Gastroesophageal sphincter (tissue), 4 donors: Measurements from ENCODE around the gene PITX1. TPM values are rescaled to one million over a fixed set of nuclear protein-coding genes. Genes with fewer than 3 reads are reported as not detected.

ENCODE experiments used
- ATAC-seq: fragments of 150-250 bp; one replicate; pipeline ENCODE4 v1.9.1; 2016; ENCODE audit warnings: mild to moderate bottlenecking, moderate library complexity
- H3K27ac ChIP-seq, 4 donors: fragments of 200-600 bp; sonication (generic) in 3 of 4; 1 replicate in 3 of 4; 2 replicates in 1 of 4; pipeline ENCODE4 v1.5.1; 2016 to 2019
- H3K27me3 ChIP-seq: fragments of 200-600 bp; sonication (generic); one replicate; pipeline ENCODE4 v1.5.1; 2019
- H3K36me3 ChIP-seq, 2 donors: fragments of 200-600 bp; sonication (generic); one replicate each; pipeline ENCODE4 v1.5.1; 2019; ENCODE audit warnings: control low read depth in 1 of 2
- H3K4me1 ChIP-seq, 3 donors: fragments of 200-600 bp; sonication (generic); 1 replicate in 2 of 3; 2 replicates in 1 of 3; pipeline ENCODE4 v1.5.1; 2016 to 2019; ENCODE audit warnings: control low read depth in 2 of 3
- H3K4me3 ChIP-seq, 2 donors: fragments of 200-600 bp; sonication (generic); one replicate each; pipeline ENCODE4 v1.5.1; 2019; ENCODE audit warnings: mild to moderate bottlenecking in 1 of 2, moderate library complexity in 1 of 2
- H3K9me3 ChIP-seq, 3 donors: fragments of 200-600 bp; sonication (generic); one replicate each; pipeline ENCODE4 v1.5.1; 2017 to 2019; ENCODE audit warnings: control low read depth in 2 of 3
- CTCF ChIP-seq, 4 experiments: fragments of 200-600 bp in 2 of 4; fragments of 450-650 bp in 2 of 4; sonication (generic) in 1 of 4; IDR thresholded peaks; one replicate each; pipeline ENCODE4 v1.5.1; 2017 to 2019; ENCODE audit warnings: antibody characterized with exemption in 4 of 4, mild to moderate bottlenecking in 2 of 4, moderate library complexity in 2 of 4
- EP300 ChIP-seq: sonication (generic); formaldehyde crosslinking; IDR thresholded peaks from one replicate; pipeline ENCODE4 v1.6.1; 2017; ENCODE audit warnings: antibody characterized with exemption, mild to moderate bottlenecking
- POLR2A ChIP-seq, 2 donors: fragments of 450-650 bp; IDR thresholded peaks; one replicate each; pipeline ENCODE4 v1.6.1; 2017; ENCODE audit warnings: antibody characterized with exemption in 2 of 2, mild to moderate bottlenecking in 2 of 2, moderate library complexity in 1 of 2
- POLR2AphosphoS5 ChIP-seq: sonication (generic); formaldehyde crosslinking; IDR thresholded peaks from one replicate; pipeline ENCODE4 v1.6.1; 2017; ENCODE audit warnings: antibody characterized with exemption
- WGBS, 2 donors: methylation state at CpG; one replicate each; pipeline ENCODE4 v1.1.5; 2018; ENCODE audit warnings: low coverage in 1 of 2; 5-methylcytosine and 5-hydroxymethylcytosine counted together
- total RNA-seq, 4 donors: library from RNA; depleted of rRNA; stranded (reverse); fragments of >200 nt; gene quantifications; one replicate each; pipeline ENCODE4 v1.1.0, GENCODE V29; 2016

The PITX1 gene
- total RNA-seq, 4 donors from 2014 or later, result 17.0 to 182 (median 79.6) TPM

DNA sequence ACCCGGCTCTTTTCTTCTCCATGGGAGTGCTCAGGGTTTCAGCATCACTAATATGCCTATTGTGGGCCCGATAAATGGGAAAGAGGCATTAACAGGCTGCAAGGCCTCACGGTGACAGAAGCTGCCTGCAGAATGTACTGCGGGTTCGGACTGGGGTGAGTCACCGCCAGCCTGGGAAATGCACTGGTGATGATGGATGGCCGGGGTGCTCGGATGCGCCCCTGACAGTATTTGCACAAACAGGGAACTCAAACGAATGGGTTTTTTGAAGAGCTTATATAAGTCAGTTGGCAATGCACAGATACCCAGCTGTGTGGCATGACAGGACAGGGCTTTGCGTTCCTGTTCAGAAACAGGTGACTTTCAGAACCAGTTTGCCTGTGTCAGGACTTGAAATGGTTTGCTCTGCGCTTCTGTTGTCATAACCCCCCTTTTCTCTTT, 42.0 kb upstream of the PITX1 start:
- no peaks in the 10 kb centered on the region for H3K4me1 ChIP-seq
- 72 to 73% methylated on average over 2 to 9 of the region's 12 CpGs for WGBS, 2 donors
- no peak for ATAC-seq

GRCh38 chr5:135075621-135076020, 41.6 kb upstream of the PITX1 start:
- Histone ChIP-seq H3K27ac (no peak overlapping the region), H3K4me1 (no peaks in the 10 kb centered on the region), H3K27me3 (no peaks in the 10 kb centered on the region), H3K36me3 (no peaks in the 10 kb centered on the region), H3K4me3 (no peak overlapping the region), H3K9me3 (peaks cover 0 to 4% (median 0%) of the 10 kb centered on the region in 3 donors)
- WGBS, 2 donors, result 52% methylated on average over 3 of the region's 4 CpGs; no CpG with 5 or more reads in 1 of the 2 donors
- TF ChIP-seq CTCF (IDR thresholded peaks at IDR 0.05) (no peak), EP300 (no peak), POLR2AphosphoS5 (no peak), POLR2A (IDR thresholded peaks at IDR 0.05) (no peak)
- ATAC-seq, result no peak

More for the DNA sequence above, 42.0 kb upstream of the PITX1 start:
- Histone ChIP-seq H3K36me3 (no peaks in the 10 kb centered on the region), H3K27ac (no peak overlapping the region), H3K4me3 (no peak overlapping the region), H3K9me3 (peaks cover 0 to 9% (median 0%) of the 10 kb centered on the region in 3 donors), H3K27me3 (no peaks in the 10 kb centered on the region)
- TF ChIP-seq POLR2AphosphoS5 (peak; percentile 37), EP300 (no peak)

DNA sequence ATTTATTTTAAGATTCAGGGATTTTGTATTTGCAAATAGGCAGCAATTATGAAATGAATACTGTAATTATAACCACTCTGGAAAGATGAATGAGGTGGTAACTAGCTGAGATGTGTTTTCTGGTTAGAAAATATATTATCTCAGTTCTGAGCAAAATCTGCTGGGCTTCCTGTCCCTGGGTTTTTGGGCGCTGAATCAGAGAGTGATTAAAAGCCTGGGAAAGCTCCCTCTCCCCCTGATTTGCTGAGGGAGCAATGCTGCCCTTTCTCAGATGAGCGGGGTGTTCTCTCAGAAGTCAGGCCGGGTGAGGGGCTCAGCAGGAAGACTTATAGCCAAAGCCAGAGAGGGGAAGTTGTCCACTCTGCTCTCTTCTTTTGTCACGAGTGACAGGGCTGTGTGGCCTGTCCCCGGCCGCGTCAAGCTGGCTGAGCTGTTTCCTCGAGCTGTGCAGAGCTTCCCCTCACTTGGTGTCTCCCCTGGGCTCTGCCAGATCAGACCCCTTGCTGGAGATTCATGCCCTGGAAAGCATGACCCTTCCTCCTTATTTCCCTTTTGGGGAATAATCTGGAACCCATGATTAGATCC, 39.8 kb upstream of the PITX1 start:
- Histone ChIP-seq H3K27me3 (no peaks in the 10 kb centered on the region), H3K9me3 (no peaks in the 10 kb centered on the region), H3K36me3 (no peaks in the 10 kb centered on the region), H3K27ac (no peak overlapping the region), H3K4me3 (no peak overlapping the region), H3K4me1 (no peaks in the 10 kb centered on the region)
- no peak for TF ChIP-seq POLR2A (IDR thresholded peaks at IDR 0.05)
- no peak for TF ChIP-seq EP300
- no peak for TF ChIP-seq CTCF (IDR thresholded peaks at IDR 0.05)
- TF ChIP-seq POLR2AphosphoS5, result no peak
- WGBS, 2 donors, result 68 to 77% methylated on average over 3 to 5 of the region's 8 CpGs
- ATAC-seq, result no peak

- Histone ChIP-seq H3K27ac (no peak overlapping the region), H3K36me3 (no peaks in the 10 kb centered on the region), H3K27me3 (no peaks in the 10 kb centered on the region), H3K9me3 (no peaks in the 10 kb centered on the region), H3K4me3 (no peak overlapping the region), H3K4me1 (no peaks in the 10 kb centered on the region)
- 94% methylated on average over 5 of the region's 13 CpGs; no CpG with 5 or more reads in 1 of the 2 donors for WGBS, 2 donors
- no peak for ATAC-seq
- TF ChIP-seq CTCF (IDR thresholded peaks at IDR 0.05) (no peak), EP300 (no peak), POLR2AphosphoS5 (no peak), POLR2A (IDR thresholded peaks at IDR 0.05) (no peak)
Measured at GRCh38 chr5:135072387-135073281, 38.6 kb upstream of the PITX1 start.

DNA sequence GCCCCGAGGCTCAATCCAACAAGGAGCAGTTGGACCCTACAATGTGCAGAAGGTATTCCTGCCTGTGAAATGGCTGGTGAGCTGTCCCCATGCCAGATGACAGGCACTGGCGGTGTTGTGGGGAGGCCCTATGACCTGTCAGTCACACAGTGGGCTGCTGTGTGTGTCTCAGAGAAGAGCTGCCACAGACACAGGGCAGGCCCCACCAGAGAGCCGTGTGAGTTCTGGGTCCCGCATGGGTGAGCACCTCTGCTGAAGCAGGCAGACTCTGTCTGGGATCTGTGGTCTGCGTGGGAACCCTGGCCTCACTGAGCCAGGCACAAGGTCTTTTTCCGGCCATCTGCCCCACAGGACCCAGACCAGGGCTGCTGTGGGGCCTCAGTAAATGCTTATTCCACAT, 37.3 kb upstream of the PITX1 start:
- no peaks in the 10 kb centered on the region for H3K36me3 ChIP-seq
- WGBS, 2 donors, result 88% methylated on average over 1 of the region's 6 CpGs; no CpG with 5 or more reads in 1 of the 2 donors
- no peak overlapping the region for H3K27ac ChIP-seq
- H3K27me3 ChIP-seq, result no peaks in the 10 kb centered on the region
- ATAC-seq, result no peak
- H3K9me3 ChIP-seq, result no peaks in the 10 kb centered on the region
- no peak for TF ChIP-seq POLR2A (IDR thresholded peaks at IDR 0.05)
- no peak for TF ChIP-seq POLR2AphosphoS5
- no peak for TF ChIP-seq CTCF (IDR thresholded peaks at IDR 0.05)
- no peak for TF ChIP-seq EP300
- no peak overlapping the region for H3K4me3 ChIP-seq
- H3K4me1 ChIP-seq, result no peaks in the 10 kb centered on the region
